ENCODE results near the gene MAGEF1.

DNA sequence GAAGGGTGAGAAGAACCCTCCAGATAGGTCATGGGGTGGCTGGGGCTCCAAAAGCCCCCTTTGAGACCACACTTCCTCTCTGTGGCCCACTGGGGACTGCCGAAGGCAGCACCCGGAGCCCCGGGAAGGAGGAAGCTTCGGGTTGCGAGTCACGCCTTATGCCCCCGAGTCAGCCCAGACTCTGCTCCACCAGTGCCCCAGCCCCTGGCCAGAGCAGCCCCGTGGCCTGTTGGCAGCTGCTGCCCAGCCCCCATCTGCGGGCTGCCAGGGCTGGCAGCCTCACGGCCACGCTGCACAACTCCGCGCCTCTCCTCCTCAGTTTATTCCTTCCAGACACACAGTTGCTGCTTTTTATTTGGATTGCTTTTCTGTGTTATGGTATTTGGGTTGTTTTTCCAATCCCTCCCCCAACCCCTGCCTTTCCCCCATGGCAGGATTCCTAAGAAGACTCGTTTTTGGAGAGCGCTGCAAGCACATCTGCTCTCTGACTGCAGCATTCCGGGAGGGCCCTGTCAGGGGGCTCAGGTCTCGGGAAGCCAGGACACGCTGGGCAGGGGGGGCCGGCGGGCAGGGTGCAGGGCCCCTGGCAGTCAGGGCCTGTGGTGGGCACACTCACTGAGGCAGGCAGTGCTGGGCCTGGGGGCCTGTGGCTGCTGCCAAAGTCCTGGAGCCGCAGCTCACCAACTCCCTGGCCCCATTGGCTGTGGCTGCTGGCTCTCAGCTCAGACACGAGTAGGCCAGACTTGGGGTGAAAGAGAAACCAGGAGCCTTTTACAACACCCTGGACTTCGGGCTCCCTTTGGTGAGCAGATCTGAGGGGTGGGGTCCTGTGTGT is 20.2 kb downstream of the MAGEF1 start:
- TF ChIP-seq, protein P1, sequence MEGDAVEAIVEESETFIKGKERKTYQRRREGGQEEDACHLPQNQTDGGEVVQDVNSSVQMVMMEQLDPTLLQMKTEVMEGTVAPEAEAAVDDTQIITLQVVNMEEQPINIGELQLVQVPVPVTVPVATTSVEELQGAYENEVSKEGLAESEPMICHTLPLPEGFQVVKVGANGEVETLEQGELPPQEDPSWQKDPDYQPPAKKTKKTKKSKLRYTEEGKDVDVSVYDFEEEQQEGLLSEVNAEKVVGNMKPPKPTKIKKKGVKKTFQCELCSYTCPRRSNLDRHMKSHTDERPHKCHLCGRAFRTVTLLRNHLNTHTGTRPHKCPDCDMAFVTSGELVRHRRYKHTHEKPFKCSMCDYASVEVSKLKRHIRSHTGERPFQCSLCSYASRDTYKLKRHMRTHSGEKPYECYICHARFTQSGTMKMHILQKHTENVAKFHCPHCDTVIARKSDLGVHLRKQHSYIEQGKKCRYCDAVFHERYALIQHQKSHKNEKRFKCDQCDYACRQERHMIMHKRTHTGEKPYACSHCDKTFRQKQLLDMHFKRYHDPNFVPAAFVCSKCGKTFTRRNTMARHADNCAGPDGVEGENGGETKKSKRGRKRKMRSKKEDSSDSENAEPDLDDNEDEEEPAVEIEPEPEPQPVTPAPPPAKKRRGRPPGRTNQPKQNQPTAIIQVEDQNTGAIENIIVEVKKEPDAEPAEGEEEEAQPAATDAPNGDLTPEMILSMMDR (IDR thresholded peaks at IDR 0.05; ENCODE audit: control extremely low read depth in 1 of 3, insufficient read depth in 1 of 3, low read depth in 1 of 3, low read length in 3 of 3) = no peak
- TF ChIP-seq, protein P2, sequence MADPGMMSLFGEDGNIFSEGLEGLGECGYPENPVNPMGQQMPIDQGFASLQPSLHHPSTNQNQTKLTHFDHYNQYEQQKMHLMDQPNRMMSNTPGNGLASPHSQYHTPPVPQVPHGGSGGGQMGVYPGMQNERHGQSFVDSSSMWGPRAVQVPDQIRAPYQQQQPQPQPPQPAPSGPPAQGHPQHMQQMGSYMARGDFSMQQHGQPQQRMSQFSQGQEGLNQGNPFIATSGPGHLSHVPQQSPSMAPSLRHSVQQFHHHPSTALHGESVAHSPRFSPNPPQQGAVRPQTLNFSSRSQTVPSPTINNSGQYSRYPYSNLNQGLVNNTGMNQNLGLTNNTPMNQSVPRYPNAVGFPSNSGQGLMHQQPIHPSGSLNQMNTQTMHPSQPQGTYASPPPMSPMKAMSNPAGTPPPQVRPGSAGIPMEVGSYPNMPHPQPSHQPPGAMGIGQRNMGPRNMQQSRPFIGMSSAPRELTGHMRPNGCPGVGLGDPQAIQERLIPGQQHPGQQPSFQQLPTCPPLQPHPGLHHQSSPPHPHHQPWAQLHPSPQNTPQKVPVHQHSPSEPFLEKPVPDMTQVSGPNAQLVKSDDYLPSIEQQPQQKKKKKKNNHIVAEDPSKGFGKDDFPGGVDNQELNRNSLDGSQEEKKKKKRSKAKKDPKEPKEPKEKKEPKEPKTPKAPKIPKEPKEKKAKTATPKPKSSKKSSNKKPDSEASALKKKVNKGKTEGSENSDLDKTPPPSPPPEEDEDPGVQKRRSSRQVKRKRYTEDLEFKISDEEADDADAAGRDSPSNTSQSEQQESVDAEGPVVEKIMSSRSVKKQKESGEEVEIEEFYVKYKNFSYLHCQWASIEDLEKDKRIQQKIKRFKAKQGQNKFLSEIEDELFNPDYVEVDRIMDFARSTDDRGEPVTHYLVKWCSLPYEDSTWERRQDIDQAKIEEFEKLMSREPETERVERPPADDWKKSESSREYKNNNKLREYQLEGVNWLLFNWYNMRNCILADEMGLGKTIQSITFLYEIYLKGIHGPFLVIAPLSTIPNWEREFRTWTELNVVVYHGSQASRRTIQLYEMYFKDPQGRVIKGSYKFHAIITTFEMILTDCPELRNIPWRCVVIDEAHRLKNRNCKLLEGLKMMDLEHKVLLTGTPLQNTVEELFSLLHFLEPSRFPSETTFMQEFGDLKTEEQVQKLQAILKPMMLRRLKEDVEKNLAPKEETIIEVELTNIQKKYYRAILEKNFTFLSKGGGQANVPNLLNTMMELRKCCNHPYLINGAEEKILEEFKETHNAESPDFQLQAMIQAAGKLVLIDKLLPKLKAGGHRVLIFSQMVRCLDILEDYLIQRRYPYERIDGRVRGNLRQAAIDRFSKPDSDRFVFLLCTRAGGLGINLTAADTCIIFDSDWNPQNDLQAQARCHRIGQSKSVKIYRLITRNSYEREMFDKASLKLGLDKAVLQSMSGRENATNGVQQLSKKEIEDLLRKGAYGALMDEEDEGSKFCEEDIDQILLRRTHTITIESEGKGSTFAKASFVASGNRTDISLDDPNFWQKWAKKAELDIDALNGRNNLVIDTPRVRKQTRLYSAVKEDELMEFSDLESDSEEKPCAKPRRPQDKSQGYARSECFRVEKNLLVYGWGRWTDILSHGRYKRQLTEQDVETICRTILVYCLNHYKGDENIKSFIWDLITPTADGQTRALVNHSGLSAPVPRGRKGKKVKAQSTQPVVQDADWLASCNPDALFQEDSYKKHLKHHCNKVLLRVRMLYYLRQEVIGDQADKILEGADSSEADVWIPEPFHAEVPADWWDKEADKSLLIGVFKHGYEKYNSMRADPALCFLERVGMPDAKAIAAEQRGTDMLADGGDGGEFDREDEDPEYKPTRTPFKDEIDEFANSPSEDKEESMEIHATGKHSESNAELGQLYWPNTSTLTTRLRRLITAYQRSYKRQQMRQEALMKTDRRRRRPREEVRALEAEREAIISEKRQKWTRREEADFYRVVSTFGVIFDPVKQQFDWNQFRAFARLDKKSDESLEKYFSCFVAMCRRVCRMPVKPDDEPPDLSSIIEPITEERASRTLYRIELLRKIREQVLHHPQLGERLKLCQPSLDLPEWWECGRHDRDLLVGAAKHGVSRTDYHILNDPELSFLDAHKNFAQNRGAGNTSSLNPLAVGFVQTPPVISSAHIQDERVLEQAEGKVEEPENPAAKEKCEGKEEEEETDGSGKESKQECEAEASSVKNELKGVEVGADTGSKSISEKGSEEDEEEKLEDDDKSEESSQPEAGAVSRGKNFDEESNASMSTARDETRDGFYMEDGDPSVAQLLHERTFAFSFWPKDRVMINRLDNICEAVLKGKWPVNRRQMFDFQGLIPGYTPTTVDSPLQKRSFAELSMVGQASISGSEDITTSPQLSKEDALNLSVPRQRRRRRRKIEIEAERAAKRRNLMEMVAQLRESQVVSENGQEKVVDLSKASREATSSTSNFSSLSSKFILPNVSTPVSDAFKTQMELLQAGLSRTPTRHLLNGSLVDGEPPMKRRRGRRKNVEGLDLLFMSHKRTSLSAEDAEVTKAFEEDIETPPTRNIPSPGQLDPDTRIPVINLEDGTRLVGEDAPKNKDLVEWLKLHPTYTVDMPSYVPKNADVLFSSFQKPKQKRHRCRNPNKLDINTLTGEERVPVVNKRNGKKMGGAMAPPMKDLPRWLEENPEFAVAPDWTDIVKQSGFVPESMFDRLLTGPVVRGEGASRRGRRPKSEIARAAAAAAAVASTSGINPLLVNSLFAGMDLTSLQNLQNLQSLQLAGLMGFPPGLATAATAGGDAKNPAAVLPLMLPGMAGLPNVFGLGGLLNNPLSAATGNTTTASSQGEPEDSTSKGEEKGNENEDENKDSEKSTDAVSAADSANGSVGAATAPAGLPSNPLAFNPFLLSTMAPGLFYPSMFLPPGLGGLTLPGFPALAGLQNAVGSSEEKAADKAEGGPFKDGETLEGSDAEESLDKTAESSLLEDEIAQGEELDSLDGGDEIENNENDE (IDR thresholded peaks at IDR 0.05; ENCODE audit: insufficient replicate concordance, low read length) = no peak
- no peak for TF ChIP-seq POLR2AphosphoS5 (IDR thresholded peaks at IDR 0.05; ENCODE audit: low read depth, low read length)
- no peak for TF ChIP-seq RFX5 (IDR thresholded peaks at IDR 0.05; ENCODE audit: borderline replicate concordance, low read depth, low read length)
- TF ChIP-seq TAF1 (IDR thresholded peaks at IDR 0.05; ENCODE audit: low read depth, low read length) = no peak
- no peak for TF ChIP-seq TCF12 (IDR thresholded peaks at IDR 0.05; ENCODE audit: low read depth, low read length)
- no peak for TF ChIP-seq ASH2L (IDR thresholded peaks at IDR 0.05; ENCODE audit: low read length)
- no peak for TF ChIP-seq POLR2A (IDR thresholded peaks at IDR 0.05; ENCODE audit: control extremely low read depth in 1 of 2, low read depth in 2 of 2, low read length in 2 of 2)
